Esophagus muscularis mucosa (tissue), 4 donors: ENCODE data around the gene ATP8B3. TPM values are rescaled to one million over a fixed set of nuclear protein-coding genes. Genes with fewer than 3 reads are reported as not detected.

ENCODE experiments used
- DNase-seq: peaks from one replicate; pipeline ENCODE4 v3.0.0-alpha.2; 2017; ENCODE audit errors: extremely low spot score
- H3K27ac ChIP-seq, 4 donors: fragments of 200-600 bp; sonication (generic); replicated peaks in 1 of 4; 1 replicate in 3 of 4; 2 replicates in 1 of 4; pipeline ENCODE4 v1.5.1; 2016 to 2019; ENCODE audit warnings: mild to moderate bottlenecking in 1 of 4
- H3K27me3 ChIP-seq, 4 donors: fragments of 200-600 bp; sonication (generic); one replicate each; pipeline versions ENCODE4 v1.5.1 to v1.6.0; 2016 to 2019
- H3K36me3 ChIP-seq, 4 donors: fragments of 200-600 bp; sonication (generic); one replicate each; pipeline ENCODE4 v1.5.1; 2016 to 2019
- H3K4me1 ChIP-seq, 4 donors: fragments of 200-600 bp; sonication (generic); one replicate each; pipeline ENCODE4 v1.5.1; 2016 to 2019
- H3K4me3 ChIP-seq, 4 donors: fragments of 200-600 bp; sonication (generic); 1 replicate in 2 of 4; 2 replicates in 2 of 4; pipeline ENCODE4 v1.5.1; 2016 to 2019; ENCODE audit warnings: mild to moderate bottlenecking in 4 of 4, moderate library complexity in 1 of 4
- H3K9me3 ChIP-seq, 4 donors: fragments of 200-600 bp; sonication (generic); 1 replicate in 3 of 4; 2 replicates in 1 of 4; pipeline ENCODE4 v1.5.1; 2016 to 2019
- EP300 ChIP-seq: sonication (generic); formaldehyde crosslinking; IDR thresholded peaks from one replicate; pipeline ENCODE4 v1.6.1; 2017; ENCODE audit warnings: antibody characterized with exemption
- POLR2A ChIP-seq: fragments of 450-650 bp; IDR thresholded peaks from one replicate; pipeline ENCODE4 v1.6.1; 2017; ENCODE audit warnings: antibody characterized with exemption, moderate library complexity, mild to moderate bottlenecking, low read depth
- POLR2AphosphoS5 ChIP-seq, 2 donors: sonication (generic); formaldehyde crosslinking; IDR thresholded peaks; one replicate each; pipeline ENCODE4 v1.6.1; 2017; ENCODE audit warnings: antibody characterized with exemption in 2 of 2
- WGBS: methylation state at CpG from one replicate; pipeline ENCODE4 v1.1.5; 2018; 5-methylcytosine and 5-hydroxymethylcytosine counted together
- intact Hi-C: fragments of 100-400 bp; cut with DNase I; formaldehyde crosslinking; loops from one replicate; pipeline ENCODE4 v1.15.1; 2023
- total RNA-seq, 4 donors: library from RNA; depleted of rRNA; stranded (reverse); fragments of >200 nt; gene quantifications; one replicate each; pipeline versions ENCODE4 v1.1.0 to v1.2.1, GENCODE V29; 2016
- TF ChIP-seq, protein P1 (sequence below), 3 experiments: fragments of 200-600 bp in 2 of 3; fragments of 450-650 bp in 1 of 3; sonication (generic) in 2 of 3; IDR thresholded peaks; one replicate each; pipeline ENCODE4 v1.5.1; 2017 to 2019; ENCODE audit warnings: antibody characterized with exemption in 3 of 3, mild to moderate bottlenecking in 2 of 3, moderate library complexity in 1 of 3

Gene ATP8B3
- total RNA-seq, 4 donors from 2014 or later = 0.19 to 0.92 (median 0.66) TPM

DNA sequence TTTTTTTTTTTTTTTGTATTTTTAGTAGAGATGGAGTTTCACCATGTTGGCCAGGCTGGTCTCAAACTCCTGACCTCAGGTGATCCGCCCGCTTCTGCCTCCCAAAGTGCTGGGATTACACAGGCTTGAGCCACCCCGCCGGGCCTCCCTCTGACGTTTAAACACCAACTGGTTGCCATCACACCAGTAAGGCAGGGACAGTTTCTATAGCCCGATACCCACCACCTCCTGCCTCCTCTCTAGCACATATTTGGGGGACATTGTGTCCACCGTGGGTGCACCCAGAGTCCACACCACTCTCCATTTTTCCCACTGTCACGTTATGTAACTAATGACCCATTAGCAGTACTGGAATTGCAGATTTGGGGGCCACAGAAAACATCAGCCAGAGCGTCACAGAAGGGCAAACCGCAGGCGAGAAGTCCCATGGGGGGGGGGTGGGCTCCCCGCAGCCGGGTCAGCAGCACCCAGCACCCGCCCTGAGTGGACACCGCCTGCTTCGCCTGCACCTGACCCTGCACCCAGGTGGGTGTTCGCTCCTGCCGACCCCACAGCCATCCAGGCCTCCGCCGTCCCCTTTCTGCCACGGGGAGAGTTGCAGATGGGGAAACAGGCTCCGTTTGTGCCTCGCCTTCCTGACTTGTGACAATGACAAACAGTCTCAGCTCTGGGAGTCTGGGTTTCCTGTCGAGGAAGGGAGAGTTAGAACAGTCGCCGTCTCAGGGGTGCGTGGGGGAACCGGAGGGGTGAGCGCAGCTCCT lies 55.2 kb downstream of the ATP8B3 start:
- no peaks in the 10 kb centered on the region for H3K9me3 ChIP-seq
- no peaks in the 10 kb centered on the region for H3K36me3 ChIP-seq
- no peak for DNase-seq
- H3K4me1 ChIP-seq = peaks cover 0 to 48% (median 26%) of the 10 kb centered on the region in 4 donors
- no peak overlapping the region for H3K27ac ChIP-seq
- TF ChIP-seq POLR2AphosphoS5 (IDR thresholded peaks at IDR 0.05) (no peak), POLR2A (no peak), EP300 (no peak)
- TF ChIP-seq, protein P1, sequence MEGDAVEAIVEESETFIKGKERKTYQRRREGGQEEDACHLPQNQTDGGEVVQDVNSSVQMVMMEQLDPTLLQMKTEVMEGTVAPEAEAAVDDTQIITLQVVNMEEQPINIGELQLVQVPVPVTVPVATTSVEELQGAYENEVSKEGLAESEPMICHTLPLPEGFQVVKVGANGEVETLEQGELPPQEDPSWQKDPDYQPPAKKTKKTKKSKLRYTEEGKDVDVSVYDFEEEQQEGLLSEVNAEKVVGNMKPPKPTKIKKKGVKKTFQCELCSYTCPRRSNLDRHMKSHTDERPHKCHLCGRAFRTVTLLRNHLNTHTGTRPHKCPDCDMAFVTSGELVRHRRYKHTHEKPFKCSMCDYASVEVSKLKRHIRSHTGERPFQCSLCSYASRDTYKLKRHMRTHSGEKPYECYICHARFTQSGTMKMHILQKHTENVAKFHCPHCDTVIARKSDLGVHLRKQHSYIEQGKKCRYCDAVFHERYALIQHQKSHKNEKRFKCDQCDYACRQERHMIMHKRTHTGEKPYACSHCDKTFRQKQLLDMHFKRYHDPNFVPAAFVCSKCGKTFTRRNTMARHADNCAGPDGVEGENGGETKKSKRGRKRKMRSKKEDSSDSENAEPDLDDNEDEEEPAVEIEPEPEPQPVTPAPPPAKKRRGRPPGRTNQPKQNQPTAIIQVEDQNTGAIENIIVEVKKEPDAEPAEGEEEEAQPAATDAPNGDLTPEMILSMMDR (IDR thresholded peaks at IDR 0.05) = no peak
- intact Hi-C loops = no loop called here
- H3K4me3 ChIP-seq = no peak overlapping the region
- H3K27me3 ChIP-seq = peaks cover 0 to 92% (median 74%) of the 10 kb centered on the region in 4 donors
- 5% methylated on average over 8 of the region's 29 CpGs for WGBS

DNA sequence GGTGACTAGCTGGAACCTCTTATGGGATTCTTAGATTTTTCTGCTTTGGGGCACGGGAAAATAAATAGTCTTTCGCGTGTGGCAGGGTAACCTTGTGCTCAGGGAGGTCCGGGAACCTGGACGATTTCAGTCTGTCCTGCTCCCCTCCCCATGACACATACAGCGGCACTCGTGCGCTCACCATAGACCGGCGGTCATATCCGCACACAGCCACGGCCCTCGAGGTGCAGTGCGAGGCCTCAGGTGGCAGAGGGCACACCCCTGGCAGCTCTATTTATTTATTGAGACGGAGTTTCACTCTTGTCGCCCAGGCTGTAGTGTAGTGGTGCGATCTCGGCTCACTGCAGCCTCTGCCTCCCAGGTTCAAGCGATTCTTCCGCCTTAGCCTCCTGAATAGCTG lies 55.8 kb downstream of the ATP8B3 start:
- Histone ChIP-seq H3K4me3 (no peak overlapping the region), H3K4me1 (peaks cover 0 to 48% (median 26%) of the 10 kb centered on the region in 4 donors), H3K27ac (no peak overlapping the region), H3K27me3 (peaks cover 0 to 92% (median 73%) of the 10 kb centered on the region in 4 donors), H3K9me3 (no peaks in the 10 kb centered on the region), H3K36me3 (no peaks in the 10 kb centered on the region)
- DNase-seq = no peak
- 6% methylated on average over 20 of the region's 20 CpGs for WGBS
- intact Hi-C loops = no loop called here
- TF ChIP-seq POLR2AphosphoS5 (IDR thresholded peaks at IDR 0.05) (no peak), EP300 (no peak), POLR2A (no peak)
- TF ChIP-seq, protein P1 (IDR thresholded peaks at IDR 0.05) = no peak

DNA sequence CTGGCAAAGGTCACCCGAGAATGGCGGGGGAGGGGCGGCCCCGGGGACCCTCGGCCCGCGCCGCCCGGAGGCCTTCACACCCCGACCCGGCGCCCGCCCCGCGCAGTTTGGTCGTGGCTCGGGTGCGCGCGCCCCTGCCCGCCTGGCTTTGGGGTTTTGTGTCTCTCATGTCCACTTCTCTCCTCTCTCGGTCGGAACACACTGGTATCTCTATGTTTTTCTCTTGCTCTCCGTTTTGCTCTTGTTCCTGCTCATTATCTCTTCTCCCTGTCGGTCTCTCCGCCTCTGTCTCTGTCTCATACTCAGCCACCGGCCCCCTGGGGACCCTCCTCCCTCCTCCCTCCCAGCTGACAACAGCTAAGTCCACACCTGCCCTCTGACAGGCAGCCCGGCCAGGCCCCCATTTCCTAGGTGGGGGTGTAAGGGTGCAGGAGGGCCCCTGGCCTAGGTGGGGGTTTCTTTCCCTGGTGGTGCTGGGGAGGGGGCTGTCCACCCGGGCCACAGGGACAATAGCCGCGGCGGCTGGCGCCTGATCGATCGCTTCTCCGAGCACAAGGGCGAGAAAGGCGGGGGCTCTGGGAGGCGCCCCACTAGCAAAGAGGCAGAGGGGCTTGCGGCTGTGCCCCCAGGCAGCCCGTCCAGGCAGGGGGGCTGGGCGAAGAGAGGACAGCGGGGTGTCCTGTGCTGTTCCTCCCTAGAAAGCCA lies 56.5 kb downstream of the ATP8B3 start:
- Histone ChIP-seq H3K4me3 (no peak overlapping the region), H3K9me3 (no peaks in the 10 kb centered on the region), H3K27ac (no peak overlapping the region), H3K4me1 (peaks cover 0 to 52% (median 26%) of the 10 kb centered on the region in 4 donors), H3K36me3 (no peaks in the 10 kb centered on the region), H3K27me3 (peaks cover 0 to 92% (median 76%) of the 10 kb centered on the region in 4 donors)
- DNase-seq = no peak
- TF ChIP-seq EP300 (no peak), POLR2AphosphoS5 (IDR thresholded peaks at IDR 0.05) (no peak), POLR2A (no peak)
- TF ChIP-seq, protein P1 (IDR thresholded peaks at IDR 0.05) = no peak
- WGBS = 2% methylated on average over 28 of the region's 43 CpGs
- intact Hi-C loops = no loop called here

DNA sequence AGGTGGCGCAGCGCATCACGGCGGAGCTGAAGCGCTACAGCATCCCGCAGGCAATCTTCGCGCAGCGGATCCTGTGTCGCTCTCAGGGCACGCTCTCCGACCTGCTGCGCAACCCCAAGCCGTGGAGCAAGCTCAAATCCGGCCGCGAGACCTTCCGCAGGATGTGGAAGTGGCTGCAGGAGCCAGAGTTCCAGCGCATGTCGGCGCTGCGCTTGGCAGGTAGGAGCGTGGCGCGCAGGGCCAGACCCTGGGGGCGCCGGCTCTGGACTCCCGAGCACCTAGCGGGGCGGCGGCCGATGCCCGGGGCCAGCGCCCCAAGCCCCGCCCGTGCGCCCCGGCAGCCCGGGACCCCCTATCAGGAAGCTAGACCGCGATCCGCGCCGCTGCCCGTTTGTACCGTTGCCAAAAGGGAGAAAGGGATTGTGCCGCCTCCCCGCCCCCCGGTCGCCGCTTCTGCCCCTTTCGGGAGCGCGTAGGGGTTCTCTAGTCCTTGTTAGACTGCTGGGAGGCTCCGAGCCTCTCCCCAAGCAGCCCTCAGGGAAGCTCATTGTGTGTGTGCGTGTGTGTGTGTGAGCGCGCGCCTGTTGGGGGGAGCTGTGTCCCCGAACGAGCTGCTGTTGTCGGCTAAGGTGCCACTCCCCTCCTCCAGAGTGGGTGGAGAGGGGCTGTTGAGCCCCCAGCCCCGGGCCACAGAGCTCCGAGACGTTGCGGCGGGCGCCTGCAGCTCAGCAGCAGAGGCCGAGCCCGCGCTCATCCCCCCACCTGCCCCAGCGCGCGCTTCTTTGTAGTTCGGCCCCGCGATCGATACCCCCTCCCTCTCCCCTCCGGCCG lies 57.2 kb downstream of the ATP8B3 start:
- Histone ChIP-seq H3K27me3 (peaks cover 2 to 92% (median 78%) of the 10 kb centered on the region in 4 donors), H3K9me3 (no peaks in the 10 kb centered on the region), H3K36me3 (no peaks in the 10 kb centered on the region), H3K27ac (no peak overlapping the region), H3K4me1 (peaks cover 3 to 60% (median 32%) of the 10 kb centered on the region in 4 donors), H3K4me3 (no peak overlapping the region)
- no peak for DNase-seq
- WGBS = 8% methylated on average over 2 of the region's 80 CpGs
- no peak for TF ChIP-seq POLR2A
- TF ChIP-seq, protein P1 (IDR thresholded peaks at IDR 0.05) = no peak
- TF ChIP-seq EP300 = no peak
- no peak for TF ChIP-seq POLR2AphosphoS5 (IDR thresholded peaks at IDR 0.05)
- intact Hi-C loops = no loop called here
